Vagina (tissue), 2 donors: ENCODE measurements around the gene EIF3B.

Source experiments
- CTCF ChIP-seq, 3 experiments: fragments of 450-650 bp in 2 of 3; fragments of 200-600 bp in 1 of 3; sonication (generic) in 1 of 3; IDR thresholded peaks; one replicate each; pipeline ENCODE4 v1.5.1; 2017 to 2019; ENCODE audit warnings: antibody characterized with exemption in 3 of 3, mild to moderate bottlenecking in 2 of 3, moderate library complexity in 2 of 3
- POLR2A ChIP-seq, 2 donors: fragments of 450-650 bp; IDR thresholded peaks; one replicate each; pipeline ENCODE4 v1.6.1; 2017; ENCODE audit warnings: antibody characterized with exemption in 2 of 2, mild to moderate bottlenecking in 2 of 2, moderate library complexity in 2 of 2
- POLR2AphosphoS5 ChIP-seq, 2 donors: sonication (generic); formaldehyde crosslinking; IDR thresholded peaks; one replicate each; pipeline ENCODE4 v1.9.0; 2017; ENCODE audit warnings: antibody characterized with exemption in 2 of 2, mild to moderate bottlenecking in 2 of 2, low read depth in 1 of 2; ENCODE audit not compliant: insufficient read depth in 1 of 2

- TF ChIP-seq CTCF (IDR thresholded peaks at IDR 0.05) (peak in 1 of 3 experiments; percentile 6), POLR2A (IDR thresholded peaks at IDR 0.05) (no peak), POLR2AphosphoS5 (IDR thresholded peaks at IDR 0.05; ENCODE audit: insufficient read depth in 1 of 2, low read depth in 1 of 2) (no peak)
Measured at GRCh38 chr7:2403718-2404648, 49.4 kb downstream of the EIF3B start.
